Psoas muscle (tissue), 8 donors: ENCODE data around the gene CHMP6. TPM values are rescaled to one million over a fixed set of nuclear protein-coding genes. Genes with fewer than 3 reads are reported as not detected.
A peak's percentile ranks its signal among the peaks of the same experiment; 100 is the strongest.

Source experiments
- ATAC-seq, 4 donors: fragments of 200-7000 bp; cut with Tn5 transposase; one replicate each; pipeline ENCODE4 v1.9.1; 2020; ENCODE audit warnings: moderate library complexity in 3 of 4, mild to moderate bottlenecking in 2 of 4
- DNase-seq, 2 donors: peaks; one replicate each; pipeline ENCODE4 v3.0.0-alpha.2; 2020
- H3K27ac ChIP-seq: fragments of 200-600 bp; one replicate; pipeline ENCODE4 v1.8.0; 2022
- H3K27me3 ChIP-seq, 3 donors: fragments of 200-600 bp in 1 of 3; one replicate each; pipeline versions ENCODE4 v1.6.1 to v1.8.0; 2013 to 2022; ENCODE audit warnings: low read length in 2 of 3, mild to moderate bottlenecking in 2 of 3, moderate library complexity in 1 of 3; ENCODE audit not compliant: insufficient read depth in 3 of 3
- H3K36me3 ChIP-seq, 2 donors: fragments of 200-600 bp in 1 of 2; one replicate each; pipeline versions ENCODE4 v1.6.1 to v1.8.0; 2013 to 2022; ENCODE audit warnings: low read depth in 1 of 2, mild to moderate bottlenecking in 1 of 2, moderate library complexity in 1 of 2; ENCODE audit not compliant: insufficient read depth in 1 of 2
- H3K4me1 ChIP-seq: fragments of 200-600 bp; one replicate; pipeline ENCODE4 v1.8.0; 2022
- H3K4me3 ChIP-seq: fragments of 200-600 bp; one replicate; pipeline ENCODE4 v1.8.0; 2022; ENCODE audit warnings: mild to moderate bottlenecking
- H3K9me3 ChIP-seq: fragments of 200-600 bp; one replicate; pipeline ENCODE4 v1.8.0; 2022
- WGBS, 3 donors: extraction: QIAGEN DNeasy Blood & Tissue Kit; methylation state at CpG; one replicate each; pipeline versions ENCODE4 v1.1.6 to v1.1.7; 2013; 5-methylcytosine and 5-hydroxymethylcytosine counted together
- intact Hi-C, 2 donors: fragments of 100-400 bp; cut with DNase I; formaldehyde crosslinking; loops; one replicate each; pipeline versions ENCODE4 v1.11.0 to v1.14.2; 2022
- polyA plus RNA-seq, 3 donors: library from polyadenylated mRNA; stranded (reverse); fragments of 200-250 nt; gene quantifications; one replicate each; pipeline ENCODE4 v1.2.3, GENCODE V29; 2013
- total RNA-seq, 4 donors: library from RNA; stranded (reverse); fragmentation: NEBNext Ultra II Directional in 2 of 4; extraction: Animal tissue kit (Norgen Biotek cat#: 25700) in 2 of 4; gene quantifications; one replicate each; pipeline versions ENCODE4 v1.2.1 to v1.2.4, GENCODE V29; 2021 to 2023
- TF ChIP-seq, protein P1 (sequence below): fragments of 200-600 bp; IDR thresholded peaks from one replicate; pipeline ENCODE4 v1.8.0; 2022; ENCODE audit warnings: antibody characterized with exemption
- donor health status: healthy with polysubstance abuse.
- donor health status: DM: no; HTN: no; CAD: no; lungs with moderate emphysema.
- donor health status: Bipolar disorder and iron deficiency.
- donor health status: healthy.
- donor health status: DM: yes; HTN: yes; CAD: no.
- donor health status: DM: no; HTN: no; CAD: no.
- donor health status: DM: no; HTN: no; CAD: no.
- donor health status: DM: yes; HTN: yes; CAD: no.

Gene CHMP6
- total and polyA plus RNA-seq, 7 donors = 32.0 to 53.2 (median 36.9) TPM

DNA sequence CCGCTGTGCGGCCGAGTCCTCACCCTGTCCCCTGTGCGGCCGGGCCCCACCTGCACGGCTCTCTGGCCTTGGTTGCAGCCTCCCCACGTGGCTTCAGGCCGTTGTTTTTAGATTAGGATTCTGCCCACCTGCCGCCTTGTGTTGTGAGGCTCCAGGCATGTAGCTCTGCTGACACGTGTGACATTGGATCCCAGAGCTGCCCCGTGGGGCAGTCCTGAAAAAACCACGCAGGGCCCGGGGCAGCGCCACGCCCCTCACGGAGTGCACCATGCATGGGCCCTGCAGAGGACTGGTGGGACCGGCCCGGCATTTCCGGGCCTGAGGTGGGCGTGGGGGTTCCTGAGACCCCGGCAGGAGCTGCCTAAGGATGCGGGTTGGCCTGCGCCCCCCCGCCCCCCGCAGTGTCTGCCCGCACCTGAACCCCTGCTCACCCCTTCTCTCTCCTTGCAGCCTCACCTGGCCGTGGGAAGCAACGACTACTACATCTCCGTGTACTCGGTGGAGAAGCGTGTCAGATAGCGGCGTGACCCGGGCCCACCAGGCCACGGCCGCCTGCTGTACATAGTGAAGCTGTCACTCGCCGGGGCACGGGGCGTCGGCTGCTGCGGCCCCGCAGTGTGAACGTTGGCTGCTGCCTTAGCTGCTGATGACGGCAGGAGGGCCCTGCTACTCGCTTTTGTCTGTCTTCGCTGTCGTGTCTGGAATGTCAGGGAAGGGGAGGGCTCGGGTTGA, 27.7 kb upstream of the CHMP6 start:
- intact Hi-C loops = no loop called here
- DNase-seq (peak in 1 of 2 donors; percentile 28), ATAC-seq (no peak)
- Histone ChIP-seq H3K27ac (no peak overlapping the region), H3K9me3 (no peaks in the 10 kb centered on the region), H3K36me3 (peaks cover 0 to 26% of the 10 kb centered on the region in 2 donors), H3K4me1 (peaks cover 42% of the 10 kb centered on the region), H3K27me3 (no peaks in the 10 kb centered on the region), H3K4me3 (no peak overlapping the region)
- TF ChIP-seq, protein P1, sequence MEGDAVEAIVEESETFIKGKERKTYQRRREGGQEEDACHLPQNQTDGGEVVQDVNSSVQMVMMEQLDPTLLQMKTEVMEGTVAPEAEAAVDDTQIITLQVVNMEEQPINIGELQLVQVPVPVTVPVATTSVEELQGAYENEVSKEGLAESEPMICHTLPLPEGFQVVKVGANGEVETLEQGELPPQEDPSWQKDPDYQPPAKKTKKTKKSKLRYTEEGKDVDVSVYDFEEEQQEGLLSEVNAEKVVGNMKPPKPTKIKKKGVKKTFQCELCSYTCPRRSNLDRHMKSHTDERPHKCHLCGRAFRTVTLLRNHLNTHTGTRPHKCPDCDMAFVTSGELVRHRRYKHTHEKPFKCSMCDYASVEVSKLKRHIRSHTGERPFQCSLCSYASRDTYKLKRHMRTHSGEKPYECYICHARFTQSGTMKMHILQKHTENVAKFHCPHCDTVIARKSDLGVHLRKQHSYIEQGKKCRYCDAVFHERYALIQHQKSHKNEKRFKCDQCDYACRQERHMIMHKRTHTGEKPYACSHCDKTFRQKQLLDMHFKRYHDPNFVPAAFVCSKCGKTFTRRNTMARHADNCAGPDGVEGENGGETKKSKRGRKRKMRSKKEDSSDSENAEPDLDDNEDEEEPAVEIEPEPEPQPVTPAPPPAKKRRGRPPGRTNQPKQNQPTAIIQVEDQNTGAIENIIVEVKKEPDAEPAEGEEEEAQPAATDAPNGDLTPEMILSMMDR = no peak
- 89 to 93% (median 91%) methylated on average over 48 to 49 of the region's 49 CpGs for WGBS, 3 donors

DNA sequence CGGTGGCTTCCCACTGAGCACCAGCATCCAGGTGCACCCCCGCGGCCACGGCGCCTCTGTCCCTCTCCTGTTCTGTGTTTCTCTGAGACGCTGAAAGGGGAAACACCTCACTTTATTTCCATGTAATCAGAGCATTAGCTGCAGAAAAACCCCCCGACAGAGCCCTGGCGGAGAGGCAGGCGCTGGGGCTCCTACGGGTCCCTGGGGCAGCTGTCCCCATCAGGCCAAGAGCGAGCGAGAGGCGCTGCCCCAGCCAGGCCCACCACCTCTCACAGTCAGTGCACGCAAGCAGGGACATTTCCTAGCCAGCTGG, 27.1 kb upstream of the CHMP6 start:
- TF ChIP-seq, protein P1 = no peak
- ATAC-seq = no peak
- no peak for DNase-seq
- Histone ChIP-seq H3K4me3 (no peak overlapping the region), H3K4me1 (peaks cover 42% of the 10 kb centered on the region), H3K27me3 (no peaks in the 10 kb centered on the region), H3K9me3 (no peaks in the 10 kb centered on the region), H3K27ac (no peak overlapping the region), H3K36me3 (peaks cover 0 to 26% of the 10 kb centered on the region in 2 donors)
- intact Hi-C loops = no loop called here
- 82 to 95% (median 91%) methylated on average over 14 of the region's 14 CpGs for WGBS, 3 donors

DNA sequence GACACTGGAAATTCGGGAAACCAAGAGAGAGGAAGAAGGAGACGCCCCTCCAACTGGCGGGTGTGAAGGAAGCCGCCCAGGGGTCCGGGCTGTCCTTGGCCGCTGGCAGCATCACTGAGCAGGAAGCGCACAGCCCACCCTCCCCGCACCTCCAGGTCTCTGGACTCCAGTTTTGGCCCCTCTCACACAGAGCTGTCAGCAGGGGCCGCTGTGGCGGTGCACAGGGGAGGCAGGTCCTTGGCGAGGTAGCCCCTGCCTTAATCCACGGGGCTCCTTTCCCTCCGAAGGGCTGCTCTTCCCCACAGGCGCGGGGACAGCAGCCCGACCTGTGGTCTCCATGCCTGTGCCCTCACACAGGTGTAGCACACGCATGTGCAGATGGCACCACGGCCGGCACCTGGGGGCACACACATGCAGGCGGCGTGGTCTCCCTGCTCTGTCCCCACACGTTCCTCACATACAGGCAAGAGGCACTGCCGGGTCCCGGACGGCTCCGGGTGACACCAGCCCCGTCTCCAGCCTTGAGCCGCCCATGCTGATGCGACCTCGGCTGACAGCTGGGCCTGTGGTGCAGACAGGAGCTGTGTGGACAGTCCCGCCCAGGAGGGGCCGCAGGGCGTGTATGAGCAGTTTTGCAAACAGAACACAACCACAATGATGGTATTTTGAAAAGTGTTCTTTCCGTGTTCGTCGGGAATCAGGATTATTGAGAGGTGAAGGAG, 26.6 kb upstream of the CHMP6 start:
- H3K9me3 ChIP-seq = no peaks in the 10 kb centered on the region
- peaks cover 0 to 26% of the 10 kb centered on the region in 2 donors for H3K36me3 ChIP-seq
- ATAC-seq (no peak), DNase-seq (peak in 1 of 2 donors; percentile 54)
- WGBS, 3 donors = 89 to 94% (median 92%) methylated on average over 35 to 36 of the region's 36 CpGs
- intact Hi-C loops = no loop called here
- no peaks in the 10 kb centered on the region for H3K27me3 ChIP-seq
- H3K4me3 ChIP-seq = no peak overlapping the region
- TF ChIP-seq, protein P1 = no peak
- H3K4me1 ChIP-seq = peaks cover 42% of the 10 kb centered on the region
- no peak overlapping the region for H3K27ac ChIP-seq

DNA sequence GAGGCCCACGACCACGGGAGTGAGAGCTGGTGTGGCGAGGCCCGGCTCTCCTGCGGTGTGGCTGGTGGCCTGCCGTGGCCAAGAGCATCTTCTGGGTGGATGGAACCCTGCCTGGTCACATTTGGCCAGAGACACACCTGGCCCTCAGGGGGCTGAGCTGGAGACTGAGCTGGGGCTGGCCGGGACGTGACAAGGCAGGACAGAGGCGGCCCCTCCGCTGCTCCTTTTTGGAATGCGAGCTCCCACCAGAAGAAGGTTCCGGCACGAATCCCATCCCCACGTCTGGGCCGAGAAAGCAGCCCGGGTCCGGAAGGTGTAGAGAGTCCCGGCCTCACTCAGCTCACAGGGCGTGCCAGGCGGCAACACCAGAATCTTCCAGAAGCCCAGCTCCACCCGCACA, 26.0 kb upstream of the CHMP6 start:
- peaks cover 41% of the 10 kb centered on the region for H3K4me1 ChIP-seq
- H3K27me3 ChIP-seq = no peaks in the 10 kb centered on the region
- 90 to 97% (median 95%) methylated on average over 21 of the region's 21 CpGs for WGBS, 3 donors
- H3K4me3 ChIP-seq = no peak overlapping the region
- ATAC-seq (no peak), DNase-seq (peak in 1 of 2 donors; percentile 46)
- no peak overlapping the region for H3K27ac ChIP-seq
- intact Hi-C loops = no loop called here
- TF ChIP-seq, protein P1 = no peak
- peaks cover 0 to 26% of the 10 kb centered on the region in 2 donors for H3K36me3 ChIP-seq
- no peaks in the 10 kb centered on the region for H3K9me3 ChIP-seq
